Skeletal muscle satellite cell (primary cell): ENCODE measurements around the gene YWHAQ. TPM values are rescaled to one million over a fixed set of nuclear protein-coding genes. Genes with fewer than 3 reads are reported as not detected.

Source experiments
- H3K27me3 ChIP-seq: 2 replicates; pipeline ENCODE4 v1.7.0; 2013; ENCODE audit warnings: low read length; ENCODE audit not compliant: control insufficient read depth, insufficient read depth
- H3K36me3 ChIP-seq: 2 replicates; pipeline ENCODE4 v1.7.0; 2013; ENCODE audit warnings: mild to moderate bottlenecking, control low read depth, low read length; ENCODE audit not compliant: insufficient read depth
- H3K4me1 ChIP-seq: 2 replicates; pipeline ENCODE4 v1.7.0; 2013; ENCODE audit warnings: low read length; ENCODE audit not compliant: control insufficient read depth, insufficient read depth
- H3K4me2 ChIP-seq: 2 replicates; pipeline ENCODE4 v1.7.0; 2013; ENCODE audit warnings: mild to moderate bottlenecking, low read length
- H3K4me3 ChIP-seq: 2 replicates; pipeline ENCODE4 v1.7.0; 2013; ENCODE audit warnings: low read length
- H3K9ac ChIP-seq: 2 replicates; pipeline ENCODE4 v1.7.0; 2013; ENCODE audit warnings: mild to moderate bottlenecking, low read depth, low read length, moderate library complexity
- H3K9me3 ChIP-seq: replicated peaks from 2 replicates; pipeline ENCODE4 v1.7.0; 2013; ENCODE audit warnings: mild to moderate bottlenecking, control low read depth, low read length
- small RNA-seq: library from RNA; depleted of rRNA; stranded (forward); fragments of <200 nt; gene quantifications from one replicate; pipeline ENCODE3, GENCODE V24; 2012

YWHAQ gene

DNA sequence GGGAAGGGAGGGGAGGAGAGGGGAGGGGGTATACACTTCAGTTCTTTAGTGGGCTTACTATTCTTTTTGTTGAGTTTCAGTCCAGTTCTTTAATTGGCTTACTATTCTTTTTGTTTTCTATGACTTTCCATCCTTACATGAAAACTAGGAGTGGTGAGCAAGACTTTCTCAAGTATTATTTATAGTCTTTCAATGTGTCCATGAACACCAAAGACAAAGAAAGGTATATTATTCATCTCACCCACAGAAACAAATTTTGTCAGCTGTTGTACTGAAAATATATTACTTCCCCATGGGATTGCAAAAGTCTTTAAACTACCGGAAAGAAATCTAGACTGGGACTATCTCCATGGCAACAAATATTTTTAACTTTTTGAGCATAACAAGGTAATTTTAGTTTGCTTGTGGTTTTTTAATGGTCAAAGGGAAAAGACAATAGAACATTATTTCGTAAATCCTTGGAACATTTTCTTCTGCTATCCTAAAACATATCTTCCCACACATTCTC, 92.7 kb downstream of the YWHAQ start:
- H3K4me1 ChIP-seq: peaks cover 33% of the 10 kb centered on the region
- H3K27me3 ChIP-seq: no peaks in the 10 kb centered on the region
- peaks cover 13% of the 10 kb centered on the region for H3K36me3 ChIP-seq
- no peak overlapping the region for H3K9ac ChIP-seq
- no peaks in the 10 kb centered on the region for H3K9me3 ChIP-seq
- peak overlapping the region; percentile 44 for H3K4me2 ChIP-seq
- H3K4me3 ChIP-seq: no peak overlapping the region

DNA sequence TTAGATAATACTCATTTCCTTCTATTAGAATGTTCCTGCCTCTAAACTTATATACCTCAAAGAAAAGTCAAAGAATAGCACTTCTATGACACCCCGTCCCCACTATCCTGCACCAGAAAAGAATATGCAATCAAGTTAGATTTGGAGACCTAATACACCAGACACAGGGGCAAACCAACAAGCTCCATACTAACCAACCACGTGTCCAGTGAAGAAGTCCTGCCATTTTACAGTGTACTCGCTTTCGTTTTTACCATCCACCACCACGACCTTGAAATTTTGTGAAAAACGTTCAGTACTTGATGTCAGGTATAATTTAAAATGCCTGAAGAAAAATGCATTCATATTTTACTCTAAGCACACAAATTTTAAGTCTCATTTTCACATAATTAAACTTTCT, 94.3 kb downstream of the YWHAQ start:
- no peak overlapping the region for H3K4me2 ChIP-seq
- H3K4me3 ChIP-seq: no peak overlapping the region
- no peaks in the 10 kb centered on the region for H3K9me3 ChIP-seq
- peaks cover 21% of the 10 kb centered on the region for H3K36me3 ChIP-seq
- peaks cover 33% of the 10 kb centered on the region for H3K4me1 ChIP-seq
- H3K9ac ChIP-seq: peak overlapping the region; percentile 68
- no peaks in the 10 kb centered on the region for H3K27me3 ChIP-seq

DNA sequence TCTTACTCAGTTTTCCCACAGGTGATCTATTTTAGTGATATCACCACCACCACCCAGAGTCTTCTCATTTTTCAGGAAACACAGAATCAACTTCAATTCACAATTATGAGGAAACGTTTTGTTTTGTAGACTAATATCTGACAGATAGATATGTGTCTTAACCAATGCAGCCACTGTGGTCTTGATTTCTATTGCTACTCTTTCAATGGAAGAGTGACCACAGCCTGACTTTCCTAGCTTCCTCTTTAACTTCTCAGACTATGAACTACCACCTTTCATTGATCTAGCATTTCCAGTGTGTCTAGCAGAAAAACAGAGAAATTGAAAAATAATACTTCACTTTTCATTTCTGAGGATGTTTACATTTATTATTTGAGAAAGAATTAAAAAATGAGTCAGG, 95.6 kb downstream of the YWHAQ start:
- peaks cover 24% of the 10 kb centered on the region for H3K36me3 ChIP-seq
- peaks cover 31% of the 10 kb centered on the region for H3K4me1 ChIP-seq
- no peak overlapping the region for H3K4me3 ChIP-seq
- no peaks in the 10 kb centered on the region for H3K9me3 ChIP-seq
- H3K9ac ChIP-seq: no peak overlapping the region
- no peak overlapping the region for H3K4me2 ChIP-seq
- H3K27me3 ChIP-seq: no peaks in the 10 kb centered on the region

Small RNAs within 50 kb of the gene (small RNA-seq; reads per million reads assigned to genes)
- not detected for gene RF00019
